ENCODE results near the gene MYL2. TPM values are rescaled to one million over a fixed set of nuclear protein-coding genes. Genes with fewer than 3 reads are reported as not detected.
"Not testable (repeated sequence)": the region's sequence is repeated elsewhere in the genome, so short reads cannot be mapped to it uniquely, and the experiment has no call there.

The MYL2 gene, protein sequence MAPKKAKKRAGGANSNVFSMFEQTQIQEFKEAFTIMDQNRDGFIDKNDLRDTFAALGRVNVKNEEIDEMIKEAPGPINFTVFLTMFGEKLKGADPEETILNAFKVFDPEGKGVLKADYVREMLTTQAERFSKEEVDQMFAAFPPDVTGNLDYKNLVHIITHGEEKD
- total RNA-seq = not detected

DNA sequence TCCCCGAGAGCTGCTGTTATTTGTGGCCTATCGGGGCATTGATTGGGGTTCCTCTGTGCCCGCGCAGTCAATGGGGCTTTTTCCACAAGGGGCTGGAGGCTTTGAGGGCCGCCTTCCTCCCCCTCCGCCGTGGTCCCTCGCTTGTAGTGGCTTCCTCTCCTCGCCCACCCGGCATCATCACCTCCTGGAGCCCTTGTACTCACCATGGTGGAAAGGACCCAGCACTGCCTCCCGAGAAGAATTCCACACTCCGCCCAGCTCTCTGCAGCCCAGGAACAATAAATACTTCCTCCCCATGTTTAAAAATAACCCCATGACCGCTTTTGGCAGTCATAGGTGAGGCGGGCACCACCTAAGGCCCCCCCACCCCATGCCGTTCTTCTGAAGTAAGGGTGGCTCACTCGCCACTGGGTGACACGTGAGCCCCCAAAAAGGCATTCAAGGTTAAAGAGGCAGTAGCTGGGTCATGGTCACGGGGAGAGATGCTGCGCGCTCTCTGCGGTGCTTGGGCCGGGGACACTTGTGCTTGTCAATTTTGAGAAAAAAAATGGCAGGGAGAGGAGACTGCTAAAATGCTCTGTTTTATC is at the start of gene MYL2:
Gene MYL2 (minus strand): TSS at position 256 of the 587 bp plus-strand sequence. CDS start 50 bp downstream, at position 206.
- CTCF ChIA-PET = interaction anchor here (0.6 kb wide), 1 partner anchor 74 kb away, joined by 3 read pairs; no protein-coding TSS in a partner anchor
- no peak for DNase-seq
- Mint-ChIP-seq H3K36me3 (ENCODE audit: low read depth) (no peaks in the 10 kb centered on the region), H3K4me3 (no peak within 1 kb of the TSS), H3K9me3 (ENCODE audit: low read depth) (no peaks in the 10 kb centered on the region), H3K27ac (no peak within 1 kb of the TSS), H3K4me1 (no peaks in the 10 kb centered on the region), H3K27me3 (peaks cover 3% of the 10 kb centered on the region)
- POLR2A ChIA-PET = no interaction called here
- intact Hi-C loops (cut with DNase I, micrococcal nuclease) = no loop called here
- ATAC-seq = no peak

DNA sequence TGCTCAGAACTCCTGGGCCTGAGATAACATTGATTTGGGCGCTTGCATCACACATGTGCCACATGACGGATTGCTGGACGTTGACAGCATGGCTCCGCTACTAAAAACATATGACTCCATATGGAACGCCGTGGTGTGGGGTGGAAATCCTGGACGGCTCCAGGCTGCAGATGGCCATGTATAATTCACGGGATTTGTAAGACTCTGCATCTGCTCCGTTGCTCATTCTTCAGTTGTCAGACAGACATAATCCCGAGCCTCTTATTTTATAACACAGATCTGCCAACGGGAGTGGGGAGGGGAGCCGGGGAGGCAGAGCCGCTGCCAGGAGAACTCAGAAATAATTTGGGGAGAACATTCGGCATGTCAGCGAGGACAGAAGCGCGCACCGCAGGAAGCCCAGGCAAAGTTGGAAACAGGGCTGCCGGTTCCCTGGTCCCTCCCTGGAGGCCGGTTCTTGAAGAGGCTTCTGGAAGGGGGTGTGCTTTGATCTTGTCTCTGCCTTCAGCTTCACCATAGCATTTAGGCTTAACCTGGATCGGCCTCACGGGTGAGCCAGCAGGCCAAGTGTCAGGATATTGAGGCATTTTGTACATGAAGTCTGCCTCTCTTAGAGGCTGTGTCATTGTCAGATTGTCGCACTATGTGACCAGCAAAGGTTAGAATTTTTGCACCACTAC is 45.8 kb upstream of the MYL2 start:
- Mint-ChIP-seq H3K4me3 (no peak overlapping the region), H3K27ac (no peak overlapping the region), H3K9me3 (ENCODE audit: low read depth) (no peaks in the 10 kb centered on the region), H3K36me3 (ENCODE audit: low read depth) (no peaks in the 10 kb centered on the region), H3K27me3 (peaks cover 5% of the 10 kb centered on the region), H3K4me1 (no peaks in the 10 kb centered on the region)
- ATAC-seq (no peak), DNase-seq (no peak)
- intact Hi-C loops (cut with DNase I, micrococcal nuclease) = no loop called here
- ChIA-PET CTCF (no interaction called here), POLR2A (no interaction called here)

DNA sequence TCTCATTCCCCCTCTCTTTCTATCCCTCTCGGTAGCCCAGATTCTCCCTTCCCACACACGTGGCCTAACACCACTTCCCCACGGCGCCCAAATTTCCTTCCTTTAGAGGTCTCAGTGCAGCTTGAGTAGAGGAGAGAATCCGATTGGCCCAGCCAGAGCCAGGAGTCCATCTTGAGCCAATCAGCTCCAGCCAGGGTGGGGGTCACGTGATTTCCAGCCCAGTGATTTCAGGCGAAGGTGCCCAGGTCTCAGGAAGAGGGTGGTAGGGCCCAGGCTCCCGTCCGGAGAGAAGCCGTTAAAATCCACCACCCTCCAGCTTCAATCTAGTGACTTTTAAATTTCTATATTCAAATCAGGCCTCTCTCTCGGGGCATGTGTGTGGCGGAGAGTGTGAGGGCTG is 45.2 kb upstream of the MYL2 start:
- POLR2A ChIA-PET = no interaction called here
- ATAC-seq = no peak
- H3K27me3 Mint-ChIP-seq = peaks cover 6% of the 10 kb centered on the region

DNA sequence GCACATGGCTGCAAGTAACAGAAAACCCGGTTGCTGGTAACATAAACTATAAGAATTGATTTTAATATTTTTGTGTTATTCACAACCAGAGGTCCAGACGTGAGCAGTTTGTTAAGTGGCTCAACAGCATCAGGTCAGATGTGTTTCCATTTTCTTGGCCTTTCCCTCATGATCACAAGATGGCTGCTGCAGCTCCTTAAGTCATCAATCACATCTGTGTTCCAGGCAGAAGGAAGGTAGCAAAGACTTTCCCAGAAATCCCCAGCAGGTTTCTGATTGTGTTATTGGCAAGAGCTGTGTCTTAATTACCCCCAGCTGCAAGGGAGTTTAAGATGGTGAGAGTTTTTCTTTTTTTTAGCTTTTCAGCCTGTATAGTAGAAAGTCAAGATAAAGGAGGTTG is 40.4 kb upstream of the MYL2 start:
- ATAC-seq (no peak), DNase-seq (no peak)
- no peaks in the 10 kb centered on the region for H3K4me1 Mint-ChIP-seq
- H3K27me3 Mint-ChIP-seq = peaks cover 11% of the 10 kb centered on the region
- H3K4me3 Mint-ChIP-seq = no peak overlapping the region
- H3K27ac Mint-ChIP-seq = no peak overlapping the region
- H3K9me3 Mint-ChIP-seq (ENCODE audit: low read depth) = no peaks in the 10 kb centered on the region
- CTCF ChIA-PET = no interaction called here
- intact Hi-C loops (cut with DNase I, micrococcal nuclease) = no loop called here
- POLR2A ChIA-PET = no interaction called here
- no peaks in the 10 kb centered on the region for H3K36me3 Mint-ChIP-seq (ENCODE audit: low read depth)

More for the DNA sequence above, 45.2 kb upstream of the MYL2 start:
- CTCF ChIA-PET = no interaction called here
- no peaks in the 10 kb centered on the region for H3K4me1 Mint-ChIP-seq
- DNase-seq = no peak
- intact Hi-C loops (cut with DNase I, micrococcal nuclease) = no loop called here
- no peak overlapping the region for H3K4me3 Mint-ChIP-seq
- H3K9me3 Mint-ChIP-seq (ENCODE audit: low read depth) = no peaks in the 10 kb centered on the region
- H3K27ac Mint-ChIP-seq = no peak overlapping the region
- H3K36me3 Mint-ChIP-seq (ENCODE audit: low read depth) = no peaks in the 10 kb centered on the region

DNA sequence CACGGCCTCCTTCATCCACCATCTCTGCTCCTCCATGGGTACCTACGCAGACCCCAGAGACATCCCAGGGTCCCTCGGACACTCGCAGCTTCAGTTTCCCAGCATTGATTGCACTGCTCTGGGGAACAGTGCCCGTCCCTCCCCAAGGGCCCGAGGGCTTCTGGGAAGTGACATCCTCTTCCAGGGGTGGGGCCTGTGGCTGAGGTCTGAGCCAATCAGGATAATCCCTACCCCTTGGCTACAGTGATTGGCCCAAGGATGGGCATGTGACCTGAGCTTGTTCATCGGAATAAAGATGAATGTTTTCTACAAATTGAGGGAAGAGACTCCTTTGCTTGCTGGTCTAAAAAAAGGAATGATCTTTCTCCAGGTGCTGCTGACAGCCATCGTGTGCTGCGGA is 37.3 kb upstream of the MYL2 start:
- no peak overlapping the region for H3K27ac Mint-ChIP-seq
- intact Hi-C loops (cut with DNase I, micrococcal nuclease) = no loop called here

DNA sequence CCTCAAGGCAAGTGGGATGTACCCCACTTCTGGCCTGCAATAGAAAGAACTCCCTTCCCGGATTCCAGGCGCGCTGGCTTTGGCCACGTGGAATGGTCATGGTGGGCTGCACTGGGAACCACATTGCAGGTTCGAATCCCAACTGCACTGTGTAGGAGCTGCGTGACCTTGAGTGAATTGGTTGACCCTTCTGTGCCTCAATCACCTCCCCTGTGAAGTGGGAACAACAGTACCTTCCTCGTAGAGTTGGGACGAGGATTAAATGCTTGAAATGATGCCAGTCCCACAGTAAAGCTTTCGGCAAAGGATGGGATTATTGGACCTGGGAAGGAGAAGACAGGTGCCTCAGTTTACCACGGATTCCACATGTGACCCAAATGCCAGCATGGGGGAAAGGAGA is 36.8 kb upstream of the MYL2 start:
- Mint-ChIP-seq H3K27me3 (peaks cover 13% of the 10 kb centered on the region), H3K9me3 (ENCODE audit: low read depth) (no peaks in the 10 kb centered on the region), H3K27ac (no peak overlapping the region), H3K4me3 (no peak overlapping the region), H3K36me3 (ENCODE audit: low read depth) (no peaks in the 10 kb centered on the region), H3K4me1 (no peaks in the 10 kb centered on the region)
- intact Hi-C loops (cut with DNase I, micrococcal nuclease) = no loop called here
- ATAC-seq (no peak), DNase-seq (no peak)
- CTCF ChIA-PET = no interaction called here
- POLR2A ChIA-PET = no interaction called here

More for the DNA sequence above, 37.3 kb upstream of the MYL2 start:
- no peak overlapping the region for H3K4me3 Mint-ChIP-seq
- no peak for DNase-seq
- no peaks in the 10 kb centered on the region for H3K36me3 Mint-ChIP-seq (ENCODE audit: low read depth)
- ChIA-PET CTCF (no interaction called here), POLR2A (no interaction called here)
- no peaks in the 10 kb centered on the region for H3K4me1 Mint-ChIP-seq
- ATAC-seq = no peak
- no peaks in the 10 kb centered on the region for H3K9me3 Mint-ChIP-seq (ENCODE audit: low read depth)
- peaks cover 13% of the 10 kb centered on the region for H3K27me3 Mint-ChIP-seq

DNA sequence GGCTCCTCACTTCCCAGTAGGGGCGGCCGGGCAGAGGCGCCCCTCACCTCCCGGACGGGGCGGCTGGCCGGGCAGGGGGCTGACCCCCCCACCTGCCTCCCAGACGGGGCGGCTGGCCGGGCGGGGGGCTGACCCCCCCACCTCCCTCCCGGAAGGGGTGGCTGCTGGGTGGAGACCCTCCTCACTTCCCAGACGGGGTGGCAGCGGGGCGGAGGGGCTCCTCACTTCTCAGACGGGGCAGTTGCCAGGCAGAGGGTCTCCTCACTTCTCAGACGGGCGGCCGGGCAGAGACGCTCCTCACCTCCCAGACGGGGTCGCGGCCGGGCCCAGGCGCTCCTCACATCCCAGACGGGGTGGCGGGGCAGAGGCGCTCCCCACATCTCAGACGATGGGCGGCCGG is 30.5 kb upstream of the MYL2 start:
- H3K27ac Mint-ChIP-seq; H3K4me3 Mint-ChIP-seq; H3K4me1 Mint-ChIP-seq; DNase-seq; intact Hi-C loops (cut with DNase I, micrococcal nuclease); H3K27me3 Mint-ChIP-seq; H3K36me3 Mint-ChIP-seq (ENCODE audit: low read depth); H3K9me3 Mint-ChIP-seq (ENCODE audit: low read depth); POLR2A ChIA-PET; ATAC-seq; CTCF ChIA-PET: not testable (repeated sequence)

DNA sequence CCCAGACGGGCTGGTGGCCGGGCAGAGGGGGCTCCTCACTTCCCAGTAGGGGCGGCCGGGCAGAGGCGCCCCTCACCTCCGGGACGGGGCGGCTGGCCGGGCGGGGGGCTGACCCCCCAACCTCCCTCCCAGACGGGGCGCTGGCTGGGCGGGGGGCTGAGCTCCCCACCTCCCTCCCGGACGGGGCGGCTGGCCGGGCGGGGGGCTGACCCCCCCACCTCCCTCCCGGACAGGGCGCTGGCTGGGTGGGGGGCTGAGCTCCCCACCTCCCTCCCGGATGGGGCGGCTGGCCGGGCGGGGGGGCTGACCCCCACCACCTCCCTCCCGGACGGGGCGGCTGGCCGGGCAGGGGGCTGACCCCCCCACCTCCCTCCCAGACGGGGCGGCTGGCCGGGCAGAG is 30.1 kb upstream of the MYL2 start:
- ATAC-seq; DNase-seq; H3K27me3 Mint-ChIP-seq; intact Hi-C loops (cut with DNase I, micrococcal nuclease); POLR2A ChIA-PET; H3K4me3 Mint-ChIP-seq; H3K36me3 Mint-ChIP-seq (ENCODE audit: low read depth); H3K9me3 Mint-ChIP-seq (ENCODE audit: low read depth); H3K4me1 Mint-ChIP-seq; H3K27ac Mint-ChIP-seq; CTCF ChIA-PET: not testable (repeated sequence)

DNA sequence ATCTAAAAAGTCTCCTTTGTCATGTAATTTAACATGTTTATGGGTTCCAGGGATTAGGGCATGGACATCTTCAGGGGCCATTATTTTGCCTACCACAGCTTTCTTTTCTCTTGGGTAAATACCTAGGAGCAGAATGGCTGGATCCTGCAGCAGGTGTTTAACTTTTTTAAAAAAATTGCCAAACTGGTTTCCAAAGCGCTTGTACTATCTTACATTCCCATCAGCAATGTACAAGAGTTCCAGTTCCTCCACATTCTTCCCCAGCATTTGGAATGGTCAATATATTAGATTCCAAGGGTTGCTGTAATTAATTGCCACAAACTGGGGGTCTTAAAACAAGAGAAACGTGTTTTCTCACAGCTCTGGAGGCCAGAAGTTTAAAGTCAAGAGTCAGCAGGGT is 27.7 kb upstream of the MYL2 start:
- Mint-ChIP-seq H3K4me1 (no peaks in the 10 kb centered on the region), H3K27ac (no peak overlapping the region), H3K4me3 (no peak overlapping the region), H3K9me3 (ENCODE audit: low read depth) (peaks cover 4% of the 10 kb centered on the region), H3K27me3 (no peaks in the 10 kb centered on the region), H3K36me3 (ENCODE audit: low read depth) (no peaks in the 10 kb centered on the region)
- DNase-seq (no peak), ATAC-seq (no peak)
- CTCF ChIA-PET = interaction anchor here (0.8 kb wide), 1 partner anchor 52 kb away, joined by 4 read pairs; no protein-coding TSS in a partner anchor
- intact Hi-C loops (cut with DNase I, micrococcal nuclease) = no loop called here
- POLR2A ChIA-PET = no interaction called here

DNA sequence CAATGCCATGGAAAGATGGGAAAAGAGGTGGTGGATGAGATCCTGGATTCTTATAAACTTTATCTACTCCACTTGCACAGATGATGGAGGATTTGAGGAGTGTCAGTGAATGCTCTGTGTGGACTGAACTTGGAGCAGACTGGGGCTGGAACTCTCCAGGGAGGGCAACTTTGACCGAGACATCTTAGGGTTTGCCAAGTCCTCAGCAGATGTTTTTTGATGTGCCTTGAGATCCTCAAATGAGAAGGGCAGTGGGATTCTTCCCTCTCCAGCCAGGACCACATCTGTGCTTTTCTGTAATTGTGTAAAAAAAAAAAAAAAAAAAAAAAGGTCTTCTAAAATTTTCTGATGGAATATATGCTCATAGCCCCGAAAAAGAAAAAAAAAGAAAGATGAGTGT is 23.0 kb upstream of the MYL2 start:
- H3K4me3 Mint-ChIP-seq = no peak overlapping the region
- ChIA-PET CTCF (no interaction called here), POLR2A (no interaction called here)
- no peaks in the 10 kb centered on the region for H3K4me1 Mint-ChIP-seq
- ATAC-seq = no peak
- H3K27ac Mint-ChIP-seq = no peak overlapping the region
- no peak for DNase-seq
- H3K27me3 Mint-ChIP-seq = no peaks in the 10 kb centered on the region
- peaks cover 4% of the 10 kb centered on the region for H3K9me3 Mint-ChIP-seq (ENCODE audit: low read depth)
- intact Hi-C loops (cut with DNase I, micrococcal nuclease) = no loop called here
- no peaks in the 10 kb centered on the region for H3K36me3 Mint-ChIP-seq (ENCODE audit: low read depth)

DNA sequence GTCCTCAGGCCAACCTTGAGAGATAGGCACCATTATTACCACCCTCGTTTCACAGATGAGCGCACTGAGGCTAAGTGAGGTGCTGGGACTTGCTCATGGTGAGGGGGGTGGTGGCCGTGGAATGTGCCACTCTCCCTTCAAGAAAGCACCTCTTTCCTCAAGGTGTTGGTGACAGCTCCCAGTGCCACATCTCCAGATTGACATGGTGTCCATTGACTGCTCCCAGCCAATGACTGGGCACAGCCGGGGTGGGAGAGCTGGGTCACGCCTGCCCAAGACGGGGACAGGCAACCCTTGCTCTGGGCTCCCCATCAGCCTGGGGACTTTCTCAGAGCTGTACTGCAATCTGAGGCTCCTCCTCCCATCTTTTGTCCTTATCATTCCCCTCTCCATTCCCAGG is 21.0 kb upstream of the MYL2 start:
- CTCF ChIA-PET = no interaction called here

DNA sequence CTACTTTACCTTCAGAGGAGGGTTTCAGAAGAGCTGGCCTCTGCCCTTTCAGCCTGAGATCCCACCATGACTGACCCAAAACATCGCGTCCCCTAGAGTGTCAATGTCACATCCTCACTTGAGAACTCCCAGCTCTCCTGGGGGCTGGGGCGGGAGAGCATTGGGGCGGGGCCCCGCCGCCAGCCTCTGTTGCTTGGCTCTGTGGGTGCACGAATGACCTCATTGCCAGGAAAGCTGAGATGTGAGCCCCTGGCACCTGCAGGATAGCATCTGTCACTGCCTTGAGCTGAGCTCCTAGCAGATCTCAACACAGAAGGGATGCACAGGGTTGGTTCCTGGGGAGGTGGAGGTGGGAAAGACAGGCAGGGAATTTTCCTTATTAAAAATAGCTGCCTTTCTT is 20.6 kb upstream of the MYL2 start:
- ATAC-seq (no peak), DNase-seq (no peak)
- Mint-ChIP-seq H3K4me3 (no peak overlapping the region), H3K9me3 (ENCODE audit: low read depth) (peaks cover 2% of the 10 kb centered on the region), H3K36me3 (ENCODE audit: low read depth) (no peaks in the 10 kb centered on the region), H3K4me1 (peaks cover 5% of the 10 kb centered on the region), H3K27me3 (peaks cover 10% of the 10 kb centered on the region), H3K27ac (no peak overlapping the region)
- ChIA-PET POLR2A (no interaction called here), CTCF (no interaction called here)
- intact Hi-C loops (cut with DNase I, micrococcal nuclease) = no loop called here

More for the DNA sequence above, 21.0 kb upstream of the MYL2 start:
- Mint-ChIP-seq H3K27ac (no peak overlapping the region), H3K4me1 (peaks cover 5% of the 10 kb centered on the region), H3K36me3 (ENCODE audit: low read depth) (no peaks in the 10 kb centered on the region), H3K4me3 (no peak overlapping the region), H3K27me3 (peaks cover 9% of the 10 kb centered on the region), H3K9me3 (ENCODE audit: low read depth) (peaks cover 2% of the 10 kb centered on the region)
- POLR2A ChIA-PET = no interaction called here
- ATAC-seq = no peak
- DNase-seq = no peak
- intact Hi-C loops (cut with DNase I, micrococcal nuclease) = no loop called here
